SU-DHL-6 (cell line): ENCODE data around the gene PITX3.

Source experiments
- EZH2phosphoT487 ChIP-seq: fragments of 200-600 bp; sonication (generic), shearing (Covaris generic); conservative IDR thresholded peaks from 2 replicates; pipeline ENCODE4 v1.6.1; 2018; ENCODE audit warnings: mild to moderate bottlenecking, antibody characterized with exemption, low read length, moderate library complexity, mixed read lengths
- TF ChIP-seq, protein P1 (sequence below): fragments of 200-600 bp; sonication (generic); IDR thresholded peaks from one replicate; pipeline ENCODE4 v1.5.1; 2017; ENCODE audit warnings: antibody characterized with exemption, mild to moderate bottlenecking, low read length, moderate library complexity; ENCODE audit not compliant: insufficient read depth, poor library complexity, severe bottlenecking

DNA sequence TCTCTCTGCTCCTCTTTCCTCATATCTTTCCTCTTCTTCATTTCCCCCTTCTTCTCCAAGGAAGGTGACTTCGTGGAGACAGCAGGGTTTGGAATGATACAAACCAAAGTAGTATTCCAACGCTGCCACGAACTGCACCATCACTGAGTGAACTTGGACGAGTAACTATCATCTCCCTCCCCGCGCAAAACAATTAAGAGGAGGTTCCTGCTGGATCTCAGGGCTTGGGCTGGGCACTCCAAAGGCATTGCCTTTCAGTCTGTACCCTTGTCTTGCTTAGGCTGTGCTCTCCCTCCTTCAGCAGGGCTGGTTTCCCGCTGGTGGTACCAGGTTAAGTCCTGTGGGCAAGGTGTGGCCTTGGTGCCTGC, 790 bp upstream of the PITX3 start:
- TF ChIP-seq, protein P1, sequence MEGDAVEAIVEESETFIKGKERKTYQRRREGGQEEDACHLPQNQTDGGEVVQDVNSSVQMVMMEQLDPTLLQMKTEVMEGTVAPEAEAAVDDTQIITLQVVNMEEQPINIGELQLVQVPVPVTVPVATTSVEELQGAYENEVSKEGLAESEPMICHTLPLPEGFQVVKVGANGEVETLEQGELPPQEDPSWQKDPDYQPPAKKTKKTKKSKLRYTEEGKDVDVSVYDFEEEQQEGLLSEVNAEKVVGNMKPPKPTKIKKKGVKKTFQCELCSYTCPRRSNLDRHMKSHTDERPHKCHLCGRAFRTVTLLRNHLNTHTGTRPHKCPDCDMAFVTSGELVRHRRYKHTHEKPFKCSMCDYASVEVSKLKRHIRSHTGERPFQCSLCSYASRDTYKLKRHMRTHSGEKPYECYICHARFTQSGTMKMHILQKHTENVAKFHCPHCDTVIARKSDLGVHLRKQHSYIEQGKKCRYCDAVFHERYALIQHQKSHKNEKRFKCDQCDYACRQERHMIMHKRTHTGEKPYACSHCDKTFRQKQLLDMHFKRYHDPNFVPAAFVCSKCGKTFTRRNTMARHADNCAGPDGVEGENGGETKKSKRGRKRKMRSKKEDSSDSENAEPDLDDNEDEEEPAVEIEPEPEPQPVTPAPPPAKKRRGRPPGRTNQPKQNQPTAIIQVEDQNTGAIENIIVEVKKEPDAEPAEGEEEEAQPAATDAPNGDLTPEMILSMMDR = no peak
- TF ChIP-seq EZH2phosphoT487 = no peak
